Measurements from ENCODE around the gene SYDE2.

DNA sequence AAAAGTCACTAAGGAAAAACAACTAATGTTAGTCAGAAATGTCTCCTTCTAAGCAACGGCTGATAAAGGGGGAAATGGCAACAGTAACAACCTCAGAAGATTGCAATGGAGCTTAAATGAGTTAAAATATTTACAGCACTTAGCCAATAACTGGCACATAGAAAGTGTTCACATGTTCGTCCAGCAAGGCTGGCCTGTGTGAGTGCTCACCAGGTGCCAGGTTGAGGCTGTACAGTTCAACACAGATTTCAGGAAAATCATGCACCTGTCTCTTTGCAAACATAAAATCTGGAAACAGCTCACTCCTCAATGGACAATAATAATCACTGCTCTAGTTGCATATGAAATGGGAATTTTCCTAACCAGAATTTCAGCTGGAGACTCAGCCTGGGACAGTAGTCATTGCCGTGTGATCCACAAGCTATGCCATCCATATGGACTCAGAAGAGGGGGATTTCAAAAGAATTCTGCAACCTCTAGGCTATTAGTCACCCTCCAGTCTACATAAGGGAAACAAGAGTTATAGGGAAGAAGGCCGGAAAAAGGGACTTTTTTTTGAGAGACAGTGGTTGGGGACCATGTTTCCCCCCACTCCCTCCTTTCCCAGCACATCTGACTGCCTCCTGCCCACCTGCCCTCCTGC lies 68.6 kb downstream of the SYDE2 start:
- TF ChIP-seq, protein P1, sequence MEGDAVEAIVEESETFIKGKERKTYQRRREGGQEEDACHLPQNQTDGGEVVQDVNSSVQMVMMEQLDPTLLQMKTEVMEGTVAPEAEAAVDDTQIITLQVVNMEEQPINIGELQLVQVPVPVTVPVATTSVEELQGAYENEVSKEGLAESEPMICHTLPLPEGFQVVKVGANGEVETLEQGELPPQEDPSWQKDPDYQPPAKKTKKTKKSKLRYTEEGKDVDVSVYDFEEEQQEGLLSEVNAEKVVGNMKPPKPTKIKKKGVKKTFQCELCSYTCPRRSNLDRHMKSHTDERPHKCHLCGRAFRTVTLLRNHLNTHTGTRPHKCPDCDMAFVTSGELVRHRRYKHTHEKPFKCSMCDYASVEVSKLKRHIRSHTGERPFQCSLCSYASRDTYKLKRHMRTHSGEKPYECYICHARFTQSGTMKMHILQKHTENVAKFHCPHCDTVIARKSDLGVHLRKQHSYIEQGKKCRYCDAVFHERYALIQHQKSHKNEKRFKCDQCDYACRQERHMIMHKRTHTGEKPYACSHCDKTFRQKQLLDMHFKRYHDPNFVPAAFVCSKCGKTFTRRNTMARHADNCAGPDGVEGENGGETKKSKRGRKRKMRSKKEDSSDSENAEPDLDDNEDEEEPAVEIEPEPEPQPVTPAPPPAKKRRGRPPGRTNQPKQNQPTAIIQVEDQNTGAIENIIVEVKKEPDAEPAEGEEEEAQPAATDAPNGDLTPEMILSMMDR (IDR thresholded peaks at IDR 0.05): no peak
- TF ChIP-seq POLR2AphosphoS5 (IDR thresholded peaks at IDR 0.05): no peak
- TF ChIP-seq POLR2A (IDR thresholded peaks at IDR 0.05): no peak

All from upper lobe of left lung (tissue), 4 donors.